Purkinje cell (primary cell): Measurements from ENCODE around the gene TSPAN6. TPM values are rescaled to one million over a fixed set of nuclear protein-coding genes. Genes with fewer than 3 reads are reported as not detected.

Source experiments
- polyA plus RNA-seq: library from polyadenylated mRNA; unstranded; fragments of >200 nt; fragmentation: Nextera tagmentation; gene quantifications from 2 replicates; pipeline ENCODE4 v1.2.1, GENCODE V29; 2014

TSPAN6 gene, protein sequence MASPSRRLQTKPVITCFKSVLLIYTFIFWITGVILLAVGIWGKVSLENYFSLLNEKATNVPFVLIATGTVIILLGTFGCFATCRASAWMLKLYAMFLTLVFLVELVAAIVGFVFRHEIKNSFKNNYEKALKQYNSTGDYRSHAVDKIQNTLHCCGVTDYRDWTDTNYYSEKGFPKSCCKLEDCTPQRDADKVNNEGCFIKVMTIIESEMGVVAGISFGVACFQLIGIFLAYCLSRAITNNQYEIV
- polyA plus RNA-seq: 4.5 and 8.6 TPM in 2 replicates

DNA sequence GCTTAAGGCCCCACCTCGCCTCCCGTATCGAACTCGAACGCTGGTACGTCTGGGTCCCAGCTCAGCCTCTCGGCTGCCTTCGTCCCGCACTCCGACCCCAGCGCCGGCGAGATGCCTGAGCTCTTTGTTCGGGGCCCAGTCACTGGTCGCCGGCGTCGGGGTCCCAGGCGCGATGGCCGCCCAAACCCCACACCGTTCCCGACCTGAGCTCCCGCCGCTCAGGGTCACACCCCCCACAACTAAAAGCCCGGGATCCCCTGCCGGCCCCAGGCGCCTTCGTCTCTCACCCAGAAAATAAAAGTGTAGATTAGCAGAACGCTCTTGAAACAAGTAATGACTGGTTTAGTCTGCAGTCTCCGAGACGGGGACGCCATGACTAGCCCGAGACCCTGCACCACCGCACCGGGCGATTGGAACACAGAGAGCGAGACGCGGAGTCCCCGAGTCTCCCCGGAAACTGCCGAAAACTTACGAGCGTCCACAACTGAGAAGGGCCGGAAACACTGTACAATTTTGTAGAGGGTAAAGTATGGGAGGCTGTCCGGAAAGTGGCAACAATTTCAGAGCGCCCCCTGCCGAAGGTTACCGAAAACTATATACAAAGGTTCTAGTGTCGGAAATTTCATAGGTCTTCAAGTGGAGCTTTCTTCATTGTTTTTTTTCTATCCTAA is at the start of gene TSPAN6:
TSPAN6 (minus strand) TSS at position 486 of the 671 bp plus-strand sequence; CDS start at position 374, 112 bp downstream.

DNA sequence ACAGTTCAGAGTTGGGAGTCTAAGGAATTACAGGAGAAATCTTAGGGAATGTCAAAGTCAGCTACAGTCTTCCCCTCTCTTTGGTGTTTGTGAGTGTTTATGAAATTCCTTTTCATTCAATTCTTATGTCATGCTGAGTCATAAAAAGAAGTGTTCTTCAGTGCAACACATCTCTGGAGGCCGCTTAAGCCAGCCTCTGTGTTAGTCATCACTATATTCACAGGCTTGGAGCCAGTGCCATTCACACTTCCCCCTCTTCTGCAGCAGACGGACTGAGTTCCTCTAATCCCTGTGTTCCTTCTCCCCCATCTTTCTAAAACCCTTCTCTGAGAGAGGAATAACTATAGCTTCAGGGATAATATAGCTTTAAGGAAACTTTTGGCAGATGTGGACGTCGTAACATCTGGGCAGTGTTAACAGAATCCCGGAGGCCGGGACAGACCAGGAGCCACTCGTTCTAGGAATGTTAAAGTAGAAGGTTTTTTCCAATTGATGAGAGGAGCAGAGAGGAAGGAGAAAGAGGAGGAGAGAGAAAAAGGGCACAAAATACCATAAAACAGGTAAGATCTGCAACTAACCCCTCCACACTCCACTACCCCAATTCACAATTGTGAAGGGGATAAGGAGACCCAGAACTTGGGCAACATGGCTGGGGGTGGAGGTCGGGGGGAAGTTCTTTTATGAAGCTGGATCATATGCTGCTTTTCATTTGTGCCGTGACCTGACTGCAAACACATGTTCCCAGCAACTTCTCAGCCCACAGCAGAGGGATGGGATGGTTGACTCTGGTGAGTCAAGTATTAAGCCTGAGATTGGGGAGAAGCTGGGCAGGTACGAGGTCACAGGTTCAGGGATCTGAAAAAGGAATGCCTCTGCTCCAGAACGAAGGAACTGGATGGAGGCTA is 7.6 kb upstream of the TSPAN6 start, which contains the start of gene SRPX2:
SRPX2 (plus strand) TSS at position 244 of the 905 bp plus-strand sequence. CDS start 2,124 bp downstream, outside the sequence.

DNA sequence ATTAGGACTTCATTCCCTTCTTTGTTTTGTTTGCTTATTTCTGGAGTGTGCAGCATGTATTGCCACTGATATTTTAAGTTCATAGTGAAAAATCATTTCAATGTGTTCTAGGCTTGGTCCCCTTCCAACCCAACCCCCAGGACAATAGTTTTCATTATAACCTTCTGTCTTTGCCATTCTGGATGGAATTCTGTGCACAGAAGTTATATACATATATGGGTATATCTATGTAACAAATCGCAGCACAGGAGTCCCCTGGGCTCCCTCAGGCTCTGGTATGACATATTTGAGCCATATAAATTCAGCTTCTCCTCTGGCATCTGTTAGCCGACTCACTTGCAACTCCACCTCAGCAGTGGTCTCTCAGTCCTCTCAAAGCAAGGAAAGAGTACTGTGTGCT is 52.0 kb downstream of the TSPAN6 start, which contains the start of gene TNMD:
TNMD (plus strand) TSS at position 326 of the 400 bp plus-strand sequence. CDS start 83 bp downstream, outside the sequence.

Other genes with a start within 250 kb of the TSPAN6 start
- gene PCDH19, start 226.5 kb downstream of the TSPAN6 start, polyA plus RNA-seq: 6.9 and 8.8 TPM in 2 replicates
- gene TNMD, start 51.9 kb downstream of the TSPAN6 start, polyA plus RNA-seq: not detected in 2 replicates
- gene SRPX2, start 7.4 kb upstream of the TSPAN6 start, polyA plus RNA-seq: not detected in 2 replicates
- gene SYTL4, start 95.3 kb upstream of the TSPAN6 start, polyA plus RNA-seq: 1.0 and 2.0 TPM in 2 replicates
- 5.4 and 6.8 TPM in 2 replicates for gene CSTF2, start 183.6 kb upstream of the TSPAN6 start, polyA plus RNA-seq
- gene NOX1, start 237.6 kb upstream of the TSPAN6 start, polyA plus RNA-seq: 0.13 and 0.38 TPM in 2 replicates